ENCODE results near the gene HYOU1. TPM values are rescaled to one million over a fixed set of nuclear protein-coding genes. Genes with fewer than 3 reads are reported as not detected.
A peak's percentile ranks its signal among the peaks of the same experiment; 100 is the strongest.
"Not testable (repeated sequence)": the region's sequence is repeated elsewhere in the genome, so short reads cannot be mapped to it uniquely, and the experiment has no call there.

Gene HYOU1
- total RNA-seq, result 90.7 TPM
- long read RNA-seq, full-length matches to known transcripts, result 11 of 63 reads
- long read RNA-seq, partial matches to known transcripts, result 22 of 63 reads
- long read RNA-seq, other reads (novel, unspliced or antisense), result 30 of 63 reads

DNA sequence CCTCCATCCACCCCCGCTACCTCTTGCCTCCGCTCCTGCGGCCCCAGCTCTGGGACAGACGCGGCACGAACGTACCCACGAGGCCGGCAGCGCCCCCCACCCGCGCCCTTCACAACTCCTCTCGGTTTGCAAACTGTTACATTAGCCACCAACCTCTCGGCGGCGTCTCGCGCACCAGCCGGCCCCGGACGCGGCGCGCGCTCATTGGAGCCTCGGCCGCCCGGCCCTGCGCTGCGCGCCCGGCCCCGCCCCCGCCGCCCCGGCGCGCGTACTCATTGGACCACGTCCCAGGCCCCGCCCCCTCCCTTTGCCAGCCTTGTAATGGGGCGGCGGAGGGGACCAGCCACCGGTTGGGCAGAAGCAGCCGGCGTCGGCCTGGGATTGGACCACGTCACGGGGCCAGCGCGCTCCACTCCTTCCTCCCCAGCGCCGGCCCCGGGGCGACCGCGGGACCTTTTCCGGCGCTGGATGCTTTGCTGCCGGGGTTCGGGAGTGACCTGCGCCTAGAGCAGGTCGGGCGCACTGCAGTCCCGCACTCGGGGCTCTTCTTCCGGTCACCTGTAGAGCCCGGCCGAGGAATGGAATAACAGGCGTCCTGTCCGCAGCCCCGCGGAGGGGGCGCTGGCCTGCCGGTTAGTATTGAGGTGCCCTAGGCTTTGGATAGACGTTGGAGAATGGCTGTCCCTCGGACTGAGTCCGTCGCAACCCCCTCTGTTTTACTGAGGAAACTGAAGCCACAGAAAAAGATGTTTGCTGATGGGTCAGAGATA is at the start of gene HYOU1:
HYOU1 (minus strand) TSS at position 206 of the 770 bp plus-strand sequence. CDS start 1,045 bp downstream, outside the sequence.
- intact Hi-C loops (cut with DNase I), result no loop called here

DNA sequence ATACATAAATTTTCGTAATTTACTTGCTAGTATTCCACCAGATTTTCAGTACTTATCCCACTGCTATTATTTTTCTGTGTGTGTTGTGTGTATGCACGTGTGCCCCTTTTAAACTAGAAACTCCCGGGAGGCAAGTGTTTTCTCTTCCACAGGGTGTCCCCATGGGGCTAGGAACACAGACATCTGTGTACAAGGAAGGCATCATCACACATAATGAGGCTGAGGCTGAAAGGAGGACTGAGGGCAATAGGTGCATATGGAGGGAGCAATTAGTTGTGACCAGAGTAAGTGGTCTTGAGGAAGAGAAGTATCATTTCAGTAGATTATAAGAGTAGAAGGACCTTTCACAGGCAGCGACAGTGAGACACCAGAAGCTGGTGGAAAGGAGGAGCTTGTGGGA is 46.8 kb upstream of the HYOU1 start:
- intact Hi-C loops (cut with DNase I), result loop anchor here (2.0 kb wide), 1 partner anchor 17 kb away; the partner anchor contains the start of gene HINFP
- no peak for DNase-seq (ENCODE audit: low spot score)

More for the DNA sequence above, at the start of gene HYOU1:
- DNase-seq (ENCODE audit: low spot score), result peak; percentile 99

GRCh38 chr11:119103161-119103664 is 46.2 kb upstream of the HYOU1 start:
- not testable (repeated sequence) for DNase-seq (ENCODE audit: low spot score)
- intact Hi-C loops (cut with DNase I), result loop anchor here (2.0 kb wide), 1 partner anchor 18 kb away; the partner anchor contains the start of gene HINFP

- intact Hi-C loops (cut with DNase I), result loop anchor here (2.0 kb wide), 2 partner anchors 17 to 19 kb away; partner anchors contain the start of genes HINFP and HMBS
- DNase-seq (ENCODE audit: low spot score), result peak; percentile 94
Observed at GRCh38 chr11:119101759-119102423, 44.9 kb upstream of the HYOU1 start, which contains the start of gene DPAGT1. DPAGT1 (minus strand) TSS chr11:119101853; CDS start chr11:119101655, 198 bp downstream.

- no peak for DNase-seq (ENCODE audit: low spot score)
Observed at GRCh38 chr11:119100994-119101758, 44.2 kb upstream of the HYOU1 start.

DNA sequence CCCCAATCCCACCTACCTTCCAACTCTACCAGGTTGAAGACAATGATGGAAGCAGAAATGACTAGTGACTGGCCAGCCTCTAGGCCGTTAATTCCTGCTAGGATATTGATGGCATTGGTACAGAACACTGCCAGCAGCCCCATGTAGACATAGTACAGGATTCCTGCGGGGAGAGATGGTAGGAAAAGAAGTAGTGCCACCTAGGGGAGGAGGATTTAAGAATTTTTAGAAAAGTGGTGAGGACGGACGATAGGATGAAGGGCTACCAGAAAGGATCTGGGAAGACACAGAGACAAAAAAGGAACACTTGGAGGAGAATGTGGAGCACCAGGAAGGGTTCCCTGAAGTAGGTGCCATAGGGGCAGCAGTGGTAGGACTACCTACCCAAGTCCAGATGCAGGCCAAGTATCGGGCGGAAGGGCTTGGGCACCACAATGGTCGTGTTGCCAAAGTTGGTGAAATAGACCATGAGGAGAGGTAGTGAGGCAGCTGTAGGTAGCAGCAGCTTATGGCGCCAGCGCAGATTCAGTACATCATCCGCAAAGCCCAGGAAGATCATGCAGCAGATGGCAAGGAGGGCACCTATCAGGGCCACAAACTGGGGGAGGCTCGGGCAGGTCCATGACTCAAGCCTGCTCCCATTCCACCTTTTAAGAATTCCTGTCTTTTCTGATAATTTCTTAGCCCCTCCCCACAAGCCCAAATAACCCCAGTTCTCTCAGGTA is 43.4 kb upstream of the HYOU1 start:
- no peak for DNase-seq (ENCODE audit: low spot score)
- intact Hi-C loops (cut with DNase I), result loop anchor here (2.0 kb wide), 1 partner anchor 16 kb away; the partner anchor contains the start of gene HMBS

More at GRCh38 chr11:119100994-119101758, 44.2 kb upstream of the HYOU1 start:
- intact Hi-C loops (cut with DNase I), result loop anchor here (2.0 kb wide), 1 partner anchor 16 kb away; the partner anchor contains the start of gene HMBS

GRCh38 chr11:119099711-119100110 is 42.7 kb upstream of the HYOU1 start:
- intact Hi-C loops (cut with DNase I), result loop anchor here (2.0 kb wide), 1 partner anchor 15 kb away; the partner anchor contains the start of gene HMBS
- DNase-seq (ENCODE audit: low spot score), result no peak

DNA sequence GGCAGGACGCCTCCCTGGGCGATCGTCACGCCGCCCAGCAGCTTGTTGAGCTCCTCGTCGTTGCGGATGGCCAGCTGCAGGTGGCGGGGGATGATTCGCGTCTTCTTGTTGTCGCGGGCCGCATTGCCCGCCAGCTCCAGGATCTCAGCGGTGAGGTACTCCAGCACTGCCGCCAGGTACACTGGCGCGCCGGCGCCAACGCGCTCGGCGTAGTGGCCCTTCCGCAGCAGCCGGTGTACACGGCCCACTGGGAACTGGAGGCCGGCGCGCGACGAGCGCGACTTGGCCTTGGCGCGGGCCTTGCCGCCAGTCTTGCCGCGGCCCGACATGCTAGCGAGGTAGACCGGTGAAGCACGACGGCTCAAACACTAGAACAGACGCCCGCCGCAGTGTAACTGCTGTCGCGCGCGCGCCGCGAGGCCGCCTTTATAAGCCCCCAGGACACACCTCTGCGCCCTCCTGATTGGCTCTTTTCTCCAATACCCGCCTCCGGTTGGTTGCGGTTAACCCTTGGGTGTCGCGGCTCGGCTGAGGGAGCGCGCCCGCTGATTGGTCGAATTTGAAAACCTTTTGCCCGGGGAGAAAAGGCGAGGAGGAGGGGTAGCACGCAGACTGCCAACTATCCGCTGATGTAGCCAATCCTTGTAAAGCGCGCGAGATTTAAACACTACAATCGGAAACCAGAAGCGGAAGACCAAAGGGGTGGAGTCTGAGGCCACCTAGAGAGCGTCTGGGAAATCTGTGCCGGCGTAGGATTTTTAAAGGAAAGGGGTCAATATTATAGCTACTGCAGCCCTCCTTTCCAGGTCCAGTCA is 38.3 kb upstream of the HYOU1 start:
- peak; percentile 99 for DNase-seq (ENCODE audit: low spot score)
- intact Hi-C loops (cut with DNase I), result no loop called here

- DNase-seq (ENCODE audit: low spot score), result peak; percentile 93
- intact Hi-C loops (cut with DNase I), result loop anchor here (5.0 kb wide), 1 partner anchor 103 kb away; no protein-coding TSS in a partner anchor
Observed at GRCh38 chr11:119094816-119095065, 37.7 kb upstream of the HYOU1 start.

DNA sequence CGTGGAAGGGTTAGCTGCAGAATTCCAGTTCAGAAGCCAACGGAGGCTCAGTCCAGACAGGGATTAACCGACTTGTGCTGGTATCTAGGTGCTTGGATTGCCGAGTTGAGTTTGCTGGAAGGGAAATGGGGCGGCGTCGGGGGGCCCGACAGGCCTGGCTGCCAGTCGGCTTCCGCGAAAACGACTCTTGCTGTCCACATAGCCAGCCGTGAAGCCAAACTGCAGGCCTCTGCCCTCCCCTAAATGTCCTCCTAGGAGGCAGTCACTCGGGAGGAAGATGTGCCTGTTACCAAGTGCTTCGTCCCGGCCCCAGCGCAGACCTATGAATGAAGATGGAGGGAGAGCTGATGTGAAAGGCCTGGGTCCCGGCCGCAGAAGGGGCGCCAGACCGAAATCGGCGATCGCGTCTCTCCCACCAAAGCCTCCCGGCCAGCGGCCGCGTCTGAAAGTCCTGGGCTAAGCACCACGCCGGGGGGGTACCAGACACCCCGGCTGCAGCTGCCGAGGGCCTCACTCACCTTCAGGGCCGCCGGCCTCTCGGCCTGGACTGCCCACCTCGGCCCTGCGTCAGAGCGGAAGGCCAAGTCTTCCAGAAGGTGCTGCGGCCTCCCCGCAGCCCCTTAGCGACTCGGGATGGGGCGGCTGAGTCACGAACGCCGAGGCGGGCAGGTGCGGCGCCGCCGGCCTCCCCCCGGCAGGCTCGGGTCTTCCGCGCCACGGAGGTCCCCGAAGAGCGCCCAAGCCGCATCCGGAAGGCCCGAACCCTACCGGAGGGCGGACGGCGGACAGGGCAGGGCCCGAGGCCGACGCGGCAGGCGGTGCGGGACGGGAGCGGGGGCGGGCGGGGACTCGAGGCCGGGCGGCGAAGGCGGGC is 37.2 kb upstream of the HYOU1 start:
- DNase-seq (ENCODE audit: low spot score), result no peak
- intact Hi-C loops (cut with DNase I), result loop anchor here (5.0 kb wide), 1 partner anchor 103 kb away; no protein-coding TSS in a partner anchor

GRCh38 chr11:119092880-119093842 is 36.2 kb upstream of the HYOU1 start:
- intact Hi-C loops (cut with DNase I), result loop anchor here (5.0 kb wide), 1 partner anchor 104 kb away; no protein-coding TSS in a partner anchor
- DNase-seq (ENCODE audit: low spot score), result no peak

DNA sequence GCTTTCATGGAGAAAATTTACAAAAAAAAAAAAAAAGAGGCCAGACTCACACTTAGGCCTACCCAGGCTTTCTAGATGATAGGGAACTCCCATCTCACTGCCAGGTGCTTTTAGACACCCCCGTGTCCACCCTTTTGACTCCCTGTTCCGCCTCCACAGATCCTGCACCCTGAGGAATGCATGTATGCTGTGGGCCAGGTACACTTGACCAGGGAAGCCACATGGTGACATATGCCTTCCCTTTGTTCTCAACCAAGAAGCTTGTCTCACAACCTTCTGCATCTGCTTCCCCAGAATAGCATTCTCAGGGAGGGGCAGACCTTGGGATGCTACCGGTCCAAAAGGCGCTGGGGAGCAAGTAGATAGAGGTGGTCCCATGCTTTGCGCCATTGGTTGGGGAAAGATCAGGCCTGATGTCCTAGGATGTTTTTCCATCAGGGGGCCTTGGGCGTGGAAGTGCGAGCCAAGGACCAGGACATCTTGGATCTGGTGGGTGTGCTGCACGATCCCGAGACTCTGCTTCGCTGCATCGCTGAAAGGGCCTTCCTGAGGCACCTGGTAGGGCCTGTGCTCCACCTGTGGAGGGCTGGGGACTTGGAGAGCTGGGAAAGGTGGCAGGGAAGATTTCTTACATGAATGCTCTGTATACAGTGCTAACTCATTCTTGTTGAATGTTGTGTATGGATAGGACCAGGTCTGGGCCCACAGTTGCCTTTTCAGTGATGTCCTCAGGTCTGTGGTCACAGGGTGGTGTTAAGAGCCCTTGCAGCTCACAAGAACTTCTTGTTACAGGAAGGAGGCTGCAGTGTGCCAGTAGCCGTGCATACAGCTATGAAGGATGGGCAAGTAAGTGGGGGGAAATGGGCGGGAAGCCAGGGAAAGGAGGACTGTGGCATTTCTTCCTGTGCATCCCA is 35.2 kb upstream of the HYOU1 start:
- intact Hi-C loops (cut with DNase I), result loop anchor here (5.0 kb wide), 1 partner anchor 105 kb away; no protein-coding TSS in a partner anchor
- no peak for DNase-seq (ENCODE audit: low spot score)

GRCh38 chr11:119091178-119091577 is 34.2 kb upstream of the HYOU1 start:
- intact Hi-C loops (cut with DNase I), result loop anchor here (5.0 kb wide), 1 partner anchor 106 kb away; no protein-coding TSS in a partner anchor

DNA sequence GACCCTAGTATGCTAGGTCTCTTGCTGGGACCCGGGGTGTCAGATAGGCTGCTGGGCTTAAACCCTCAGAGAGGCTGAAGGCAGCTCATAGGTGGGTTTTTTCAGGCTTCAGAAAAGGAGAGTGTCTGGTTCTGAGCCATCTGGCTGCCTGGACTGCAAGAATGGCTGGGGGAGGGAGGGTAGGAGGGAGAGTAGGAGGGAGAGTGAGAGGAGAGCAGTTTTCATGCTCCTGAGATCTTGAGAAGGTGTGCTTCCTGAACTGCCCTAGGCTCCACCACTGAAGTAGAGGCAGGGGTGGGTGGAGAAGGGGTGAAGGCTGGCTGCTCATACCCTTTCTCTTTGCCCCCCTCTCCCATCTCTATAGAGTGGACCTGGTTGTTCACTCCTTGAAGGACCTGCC is 32.3 kb upstream of the HYOU1 start:
- intact Hi-C loops (cut with DNase I), result no loop called here
- DNase-seq (ENCODE audit: low spot score), result no peak

More at GRCh38 chr11:119091178-119091577, 34.2 kb upstream of the HYOU1 start:
- no peak for DNase-seq (ENCODE audit: low spot score)
